B cell (primary cell): ENCODE results near the gene GPC5.

Experiments
- EZH2 ChIP-seq: IDR thresholded peaks from 2 replicates; pipeline ENCODE4 v1.6.1; 2012; ENCODE audit warnings: borderline replicate concordance, low read depth, mild to moderate bottlenecking, moderate library complexity, low read length; ENCODE audit not compliant: insufficient read depth, poor library complexity, severe bottlenecking
- TF ChIP-seq, protein P1 (sequence below): fragments of 200-600 bp; IDR thresholded peaks from one replicate; pipeline ENCODE4 v1.8.0; 2022; ENCODE audit warnings: antibody characterized with exemption, mild to moderate bottlenecking

DNA sequence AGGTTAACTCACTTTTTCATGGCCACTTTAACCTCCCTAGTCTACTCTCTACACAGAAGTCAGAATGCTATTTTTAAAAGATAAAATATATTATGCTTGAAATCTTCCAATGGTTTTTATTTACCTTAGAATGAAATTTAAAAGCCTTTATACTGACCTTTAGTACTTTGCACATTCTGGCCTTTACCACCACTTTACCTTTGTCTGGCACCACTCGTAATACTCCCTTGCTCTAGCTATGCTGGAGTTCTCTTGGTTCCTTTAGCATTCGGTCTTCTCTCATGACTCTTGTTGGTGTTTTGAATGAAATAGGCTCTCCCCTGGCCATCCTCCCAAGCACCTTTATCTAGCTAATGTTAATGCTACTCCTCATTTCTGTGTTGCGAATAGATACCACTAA lies 310.8 kb downstream of the GPC5 start:
- TF ChIP-seq EZH2, result no peak
- TF ChIP-seq, protein P1, sequence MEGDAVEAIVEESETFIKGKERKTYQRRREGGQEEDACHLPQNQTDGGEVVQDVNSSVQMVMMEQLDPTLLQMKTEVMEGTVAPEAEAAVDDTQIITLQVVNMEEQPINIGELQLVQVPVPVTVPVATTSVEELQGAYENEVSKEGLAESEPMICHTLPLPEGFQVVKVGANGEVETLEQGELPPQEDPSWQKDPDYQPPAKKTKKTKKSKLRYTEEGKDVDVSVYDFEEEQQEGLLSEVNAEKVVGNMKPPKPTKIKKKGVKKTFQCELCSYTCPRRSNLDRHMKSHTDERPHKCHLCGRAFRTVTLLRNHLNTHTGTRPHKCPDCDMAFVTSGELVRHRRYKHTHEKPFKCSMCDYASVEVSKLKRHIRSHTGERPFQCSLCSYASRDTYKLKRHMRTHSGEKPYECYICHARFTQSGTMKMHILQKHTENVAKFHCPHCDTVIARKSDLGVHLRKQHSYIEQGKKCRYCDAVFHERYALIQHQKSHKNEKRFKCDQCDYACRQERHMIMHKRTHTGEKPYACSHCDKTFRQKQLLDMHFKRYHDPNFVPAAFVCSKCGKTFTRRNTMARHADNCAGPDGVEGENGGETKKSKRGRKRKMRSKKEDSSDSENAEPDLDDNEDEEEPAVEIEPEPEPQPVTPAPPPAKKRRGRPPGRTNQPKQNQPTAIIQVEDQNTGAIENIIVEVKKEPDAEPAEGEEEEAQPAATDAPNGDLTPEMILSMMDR, result no peak
